ENCODE measurements around the gene CBLL1.

DNA sequence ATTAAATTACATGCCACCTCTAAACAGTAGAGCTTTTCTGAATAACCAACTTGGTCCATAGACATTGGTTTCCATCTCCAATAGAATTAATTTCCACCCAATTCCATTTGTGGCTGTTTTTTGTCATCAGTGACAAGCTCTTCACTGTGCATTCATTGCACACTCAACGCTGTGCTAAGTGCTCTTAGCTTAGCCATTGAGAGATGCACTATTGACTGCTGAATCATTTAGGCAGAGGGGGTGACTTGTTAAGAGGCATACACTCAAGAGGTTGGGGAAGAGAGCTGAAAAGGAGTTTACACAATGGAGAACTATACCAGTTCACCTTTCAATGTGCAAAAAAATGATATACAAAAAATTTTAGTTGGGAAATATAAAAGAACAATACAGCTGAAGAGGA is 31.9 kb upstream of the CBLL1 start:
- TF ChIP-seq, protein P1, sequence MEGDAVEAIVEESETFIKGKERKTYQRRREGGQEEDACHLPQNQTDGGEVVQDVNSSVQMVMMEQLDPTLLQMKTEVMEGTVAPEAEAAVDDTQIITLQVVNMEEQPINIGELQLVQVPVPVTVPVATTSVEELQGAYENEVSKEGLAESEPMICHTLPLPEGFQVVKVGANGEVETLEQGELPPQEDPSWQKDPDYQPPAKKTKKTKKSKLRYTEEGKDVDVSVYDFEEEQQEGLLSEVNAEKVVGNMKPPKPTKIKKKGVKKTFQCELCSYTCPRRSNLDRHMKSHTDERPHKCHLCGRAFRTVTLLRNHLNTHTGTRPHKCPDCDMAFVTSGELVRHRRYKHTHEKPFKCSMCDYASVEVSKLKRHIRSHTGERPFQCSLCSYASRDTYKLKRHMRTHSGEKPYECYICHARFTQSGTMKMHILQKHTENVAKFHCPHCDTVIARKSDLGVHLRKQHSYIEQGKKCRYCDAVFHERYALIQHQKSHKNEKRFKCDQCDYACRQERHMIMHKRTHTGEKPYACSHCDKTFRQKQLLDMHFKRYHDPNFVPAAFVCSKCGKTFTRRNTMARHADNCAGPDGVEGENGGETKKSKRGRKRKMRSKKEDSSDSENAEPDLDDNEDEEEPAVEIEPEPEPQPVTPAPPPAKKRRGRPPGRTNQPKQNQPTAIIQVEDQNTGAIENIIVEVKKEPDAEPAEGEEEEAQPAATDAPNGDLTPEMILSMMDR (IDR thresholded peaks at IDR 0.05; ENCODE audit: low read length), result no peak
- TF ChIP-seq EZH2 (optimal IDR thresholded peaks at IDR 0.05; ENCODE audit: low read depth, low read length) (no peak), EZH2phosphoT487 (IDR thresholded peaks at IDR 0.05; ENCODE audit: low read length) (no peak)

Measured in MM.1S (cell line).